CD4-positive, alpha-beta T cell treated with Interleukin-15 for 1 hour (primary cell): Measurements from ENCODE around the gene FRAS1.

Source experiments
- DNase-seq: peaks from one replicate; pipeline ENCODE4 v3.0.0-alpha.2; 2020

FRAS1 gene

GRCh38 chr4:78331186-78331585 lies 274.1 kb downstream of the FRAS1 start:
- DNase-seq: no peak

GRCh38 chr4:78331965-78332364 lies 274.8 kb downstream of the FRAS1 start:
- DNase-seq: no peak

DNA sequence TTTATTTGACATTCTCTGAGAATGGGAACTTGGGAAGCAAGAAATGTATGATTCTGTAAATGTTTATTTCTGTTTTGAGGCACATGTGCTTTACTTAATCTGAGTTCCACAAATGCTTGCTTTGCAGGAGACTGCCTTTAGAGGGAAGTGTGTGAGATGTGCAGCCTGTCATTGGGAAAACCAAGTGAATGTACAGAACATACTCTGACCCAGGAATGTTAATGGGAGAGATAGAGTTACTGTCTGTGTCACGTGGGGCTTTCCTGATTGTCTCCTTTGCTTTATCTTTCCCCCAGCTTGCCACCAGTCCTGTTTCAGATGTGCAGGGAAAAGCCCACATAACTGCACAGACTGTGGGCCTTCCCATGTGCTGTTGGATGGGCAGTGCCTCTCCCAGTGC lies 275.9 kb downstream of the FRAS1 start:
- no peak for DNase-seq

GRCh38 chr4:78336093-78336943 lies 279.2 kb downstream of the FRAS1 start:
- DNase-seq: no peak

DNA sequence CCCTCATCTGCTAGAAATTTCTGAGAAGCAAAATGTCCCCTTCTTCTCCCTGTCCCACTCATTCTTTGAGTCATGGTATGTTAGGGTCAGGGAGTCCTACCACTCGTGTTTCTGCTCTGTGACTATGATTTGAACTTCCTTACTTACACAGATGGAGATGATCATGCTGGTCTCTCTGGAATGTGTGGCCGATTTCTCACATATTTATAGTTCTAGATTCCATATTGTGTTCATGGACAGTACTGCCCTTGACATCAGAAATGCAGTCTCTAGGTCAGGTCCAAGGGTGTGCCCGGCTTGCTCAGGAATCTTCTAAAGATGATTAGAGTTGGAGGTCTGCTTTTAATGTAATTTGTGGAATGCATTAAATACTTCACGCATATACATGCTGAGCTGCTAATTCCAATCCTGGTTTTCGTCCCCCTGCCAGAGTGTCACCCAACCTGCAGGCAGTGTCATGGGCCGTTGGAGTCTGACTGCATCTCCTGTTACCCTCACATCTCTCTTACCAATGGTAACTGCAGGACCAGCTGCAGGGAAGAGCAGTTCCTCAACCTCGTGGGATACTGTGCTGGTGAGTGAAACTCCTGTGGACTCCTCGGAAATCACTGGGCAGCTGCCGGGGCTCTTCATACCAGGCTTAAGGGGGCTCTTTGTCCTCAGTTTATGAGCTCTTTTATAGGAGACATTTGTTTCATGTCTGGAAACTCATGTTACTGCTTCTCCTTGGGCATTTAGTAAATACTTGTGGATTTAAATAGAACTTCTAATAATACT lies 280.3 kb downstream of the FRAS1 start:
- DNase-seq: no peak

DNA sequence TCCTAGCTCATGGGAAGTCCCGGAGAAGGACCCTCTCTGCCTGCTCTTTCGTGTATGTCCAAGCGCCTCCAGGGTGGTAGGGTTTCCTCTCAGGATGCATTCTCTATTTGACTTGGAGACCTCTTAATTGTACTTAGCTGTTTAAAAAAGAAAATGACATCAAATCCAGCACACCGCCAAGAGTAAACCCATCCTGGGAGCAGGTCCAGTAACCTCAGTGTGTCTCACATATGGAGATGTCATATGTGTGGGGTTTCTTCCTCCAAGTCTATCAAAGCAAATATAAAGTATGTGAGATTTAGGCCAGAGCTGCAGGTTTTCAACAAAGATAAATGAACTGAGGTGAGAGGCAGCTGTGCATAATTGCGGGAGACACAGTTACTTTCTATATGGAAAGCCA lies 285.0 kb downstream of the FRAS1 start:
- no peak for DNase-seq

- DNase-seq: no peak
Observed at GRCh38 chr4:78343682-78344081, 286.6 kb downstream of the FRAS1 start.

DNA sequence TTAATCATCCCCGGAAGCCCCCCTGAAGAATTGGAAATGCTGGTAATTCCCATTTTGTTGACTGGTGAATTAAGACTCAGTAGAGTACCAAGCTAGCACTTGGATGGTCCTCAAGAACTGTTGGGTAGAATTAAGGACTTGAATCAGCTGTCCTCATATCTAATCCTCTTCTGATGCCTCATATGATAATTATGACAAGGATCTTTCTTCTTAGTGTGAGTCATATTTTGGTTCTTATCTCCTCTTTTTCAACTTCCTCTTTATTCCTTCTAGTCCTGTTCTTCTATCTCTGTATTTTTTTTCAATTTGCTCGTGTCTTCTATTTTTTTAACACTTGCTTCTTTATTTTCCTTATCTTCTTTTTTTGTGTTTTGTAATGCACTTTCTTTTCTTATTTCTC lies 288.1 kb downstream of the FRAS1 start:
- no peak for DNase-seq

DNA sequence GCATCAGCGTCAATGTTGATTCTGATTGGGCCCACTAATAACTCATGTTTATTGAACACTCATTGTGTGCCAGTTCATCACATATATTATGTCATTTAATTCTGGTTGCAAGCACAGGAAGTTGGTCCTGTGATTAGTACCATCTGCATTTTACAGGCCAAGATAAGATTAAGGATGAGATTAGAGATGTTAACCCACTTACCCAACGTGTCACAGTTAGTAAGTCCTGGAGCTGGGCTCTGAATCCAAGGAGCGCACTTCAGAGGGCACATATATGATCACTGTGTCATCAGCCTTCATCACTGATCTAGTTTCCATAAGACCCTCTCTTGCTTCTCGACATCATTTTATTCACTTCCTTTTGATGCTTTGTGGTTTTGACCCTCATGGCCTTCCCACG lies 289.1 kb downstream of the FRAS1 start:
- no peak for DNase-seq

DNA sequence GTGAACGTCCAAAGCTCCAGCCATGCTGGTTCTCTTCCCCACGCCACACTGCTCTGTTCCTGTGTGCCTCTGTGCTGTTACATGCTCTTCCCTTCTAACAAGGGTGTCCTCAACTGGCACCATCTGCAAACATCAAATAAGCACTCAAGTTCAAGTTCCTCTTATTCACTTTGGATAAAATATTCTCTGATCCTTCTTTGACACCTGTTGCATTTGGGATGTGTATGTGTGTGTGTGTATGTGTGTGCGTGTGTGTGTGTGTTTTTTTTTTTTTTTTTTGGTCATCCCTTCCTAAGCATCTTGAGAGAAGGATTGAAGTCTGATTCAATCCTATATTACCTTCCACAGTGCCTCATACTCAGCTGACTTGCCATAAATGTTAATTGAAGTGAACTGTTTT lies 290.4 kb downstream of the FRAS1 start:
- DNase-seq: no peak

- no peak for DNase-seq
Observed at GRCh38 chr4:78353921-78354320, 296.8 kb downstream of the FRAS1 start.

GRCh38 chr4:78354782-78355181 lies 297.7 kb downstream of the FRAS1 start:
- no peak for DNase-seq

DNA sequence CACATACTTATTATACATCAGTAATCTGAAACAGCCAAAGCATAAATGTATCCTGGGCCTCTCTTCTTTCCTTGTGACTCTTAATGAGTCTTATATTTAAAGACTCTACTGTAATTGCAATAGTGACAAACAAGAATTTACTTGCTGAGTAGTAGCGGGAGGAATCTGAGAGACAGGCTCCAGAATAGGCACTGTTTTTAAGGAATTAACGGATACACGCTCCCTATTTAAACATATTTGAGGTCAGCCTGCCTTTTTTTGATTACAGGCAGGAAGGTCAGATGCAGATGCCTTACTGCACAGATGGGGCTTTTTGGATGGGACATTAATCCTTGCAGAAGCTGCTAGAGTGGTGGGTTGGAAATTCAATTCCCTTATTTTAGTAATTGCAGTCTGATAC lies 298.2 kb downstream of the FRAS1 start:
- DNase-seq: no peak

GRCh38 chr4:78356251-78356786 lies 299.2 kb downstream of the FRAS1 start:
- no peak for DNase-seq

GRCh38 chr4:78357122-78357521 lies 300.0 kb downstream of the FRAS1 start:
- DNase-seq: no peak

DNA sequence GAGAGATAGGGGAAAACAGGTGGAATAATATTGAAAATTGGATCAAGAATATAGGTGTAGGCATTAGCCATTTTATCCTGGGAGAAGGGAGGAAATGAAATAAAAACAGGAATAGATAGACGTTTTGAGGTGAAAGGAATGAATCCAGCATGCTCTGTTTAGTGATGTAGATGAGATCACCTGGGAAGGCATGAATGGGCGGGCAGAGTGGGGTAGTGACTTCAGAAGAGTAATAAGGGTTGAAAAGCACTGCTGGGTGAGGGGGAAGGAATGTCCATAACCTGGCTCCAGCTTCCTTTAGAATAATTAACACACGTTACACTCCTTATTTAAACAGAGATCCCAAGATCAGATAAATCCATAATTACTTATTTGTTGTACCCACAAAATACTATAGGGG lies 303.3 kb downstream of the FRAS1 start:
- no peak for DNase-seq

GRCh38 chr4:78361621-78362120 lies 304.5 kb downstream of the FRAS1 start:
- no peak for DNase-seq

GRCh38 chr4:78362310-78362709 lies 305.2 kb downstream of the FRAS1 start:
- no peak for DNase-seq

DNA sequence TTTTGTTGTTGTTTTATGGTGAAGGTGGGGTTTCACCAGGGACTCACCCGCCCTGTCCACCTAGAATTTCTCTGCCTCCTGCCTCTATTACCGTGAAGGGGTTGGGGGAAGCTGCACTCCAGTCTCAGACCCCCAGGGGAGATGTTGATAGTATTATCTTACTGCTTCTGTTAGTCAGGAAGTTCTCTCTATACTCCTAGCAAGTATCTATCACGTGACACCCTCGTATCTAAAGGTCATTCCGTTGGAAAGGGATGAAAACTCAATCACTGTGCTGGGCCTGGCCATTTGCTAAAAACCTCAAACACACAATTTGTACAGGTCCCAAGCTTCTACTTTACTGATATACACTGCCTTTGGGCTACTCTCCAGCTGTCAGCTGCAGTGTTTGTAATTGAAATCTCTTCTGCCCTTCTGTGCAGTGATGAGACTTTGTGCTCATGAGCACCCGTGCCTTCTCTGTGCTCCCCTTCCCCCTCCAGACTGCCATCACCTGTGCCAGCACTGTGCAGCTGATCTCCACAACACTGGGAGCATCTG lies 306.0 kb downstream of the FRAS1 start:
- no peak for DNase-seq

DNA sequence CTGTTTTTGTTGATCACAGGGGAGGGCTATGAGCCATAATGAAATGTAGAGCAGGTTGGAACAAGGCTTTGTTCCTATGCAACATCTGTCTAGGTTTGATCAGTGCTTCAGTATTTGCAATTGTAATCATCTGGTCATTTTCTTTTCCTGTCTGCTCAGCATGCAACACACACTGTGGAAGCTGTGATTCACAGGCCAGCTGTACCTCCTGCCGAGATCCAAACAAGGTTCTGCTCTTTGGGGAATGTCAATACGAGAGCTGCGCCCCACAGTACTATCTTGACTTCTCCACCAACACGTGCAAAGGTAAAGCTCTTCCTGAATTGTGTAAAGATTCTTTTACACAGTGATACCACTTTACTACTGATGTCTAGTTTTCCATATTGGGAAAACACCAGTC lies 312.6 kb downstream of the FRAS1 start:
- DNase-seq: no peak

GRCh38 chr4:78370631-78371372 lies 313.7 kb downstream of the FRAS1 start:
- DNase-seq: no peak

- DNase-seq: no peak
Observed at GRCh38 chr4:78372355-78372988, 315.3 kb downstream of the FRAS1 start.
